Iris pigment epithelial cell (primary cell): Measurements from ENCODE around the gene TACC2.

Experiments used
- DNase-seq: peaks from one replicate; pipeline ENCODE4 v3.0.0-alpha.2; 2011; ENCODE audit warnings: low read depth

TACC2 gene

DNA sequence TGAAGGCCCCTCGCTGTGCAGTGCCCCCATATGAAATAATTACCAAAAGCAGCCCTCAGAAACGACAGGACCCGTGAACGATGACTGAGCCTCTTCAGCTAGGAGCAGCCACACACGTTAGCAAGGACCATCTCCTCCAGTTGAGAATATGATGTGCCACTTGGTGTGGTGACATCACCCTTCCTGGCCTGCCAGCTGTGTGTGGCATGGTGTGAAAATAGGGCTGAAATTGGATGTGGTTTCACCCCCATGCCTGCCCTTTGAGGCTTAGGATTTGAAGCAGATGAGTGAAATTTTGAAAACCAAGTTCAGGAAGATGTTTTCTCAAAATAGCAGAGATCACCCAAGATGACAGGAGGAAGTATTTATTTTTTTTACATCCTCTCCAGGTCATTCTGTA, 233.0 kb downstream of the TACC2 start:
- no peak for DNase-seq

DNA sequence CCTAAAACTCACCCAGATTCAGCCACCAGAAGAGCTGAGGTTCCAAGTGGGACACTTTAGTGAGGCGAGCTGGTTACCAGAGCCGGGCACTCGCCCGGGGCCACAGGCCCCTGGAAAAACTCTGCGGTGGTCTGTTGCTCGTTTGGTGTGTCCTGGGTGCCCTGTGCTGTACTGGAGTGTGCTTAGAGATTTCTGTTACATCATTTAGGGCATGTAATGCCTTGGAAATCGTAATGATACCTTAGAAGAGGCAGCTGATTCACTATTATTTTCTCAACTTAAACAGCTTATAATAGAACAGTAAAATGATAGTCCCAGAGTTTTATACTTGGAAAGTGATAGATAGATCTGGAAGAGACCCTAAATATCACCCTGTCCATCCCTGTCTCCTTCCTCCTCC, 233.7 kb downstream of the TACC2 start:
- no peak for DNase-seq

DNA sequence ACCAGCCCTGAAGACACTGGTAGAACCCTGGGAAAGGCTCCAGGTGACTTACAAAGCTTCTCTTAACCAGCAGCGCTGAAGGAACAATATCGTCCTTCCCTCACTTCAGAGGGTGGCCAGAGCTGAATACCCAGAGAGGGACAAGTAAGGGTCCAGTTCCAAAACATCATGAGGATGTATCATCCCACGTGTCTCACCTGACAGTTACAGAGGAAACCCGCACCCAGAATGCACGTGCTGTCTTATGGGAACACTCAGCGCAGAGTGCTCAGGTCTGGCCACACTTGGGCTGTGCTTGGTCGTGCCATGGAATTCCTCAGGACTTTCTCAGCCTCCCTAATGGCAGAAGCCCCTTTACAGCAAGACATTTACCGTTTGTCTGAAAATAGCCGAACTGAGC, 235.2 kb downstream of the TACC2 start:
- DNase-seq, result no peak

DNA sequence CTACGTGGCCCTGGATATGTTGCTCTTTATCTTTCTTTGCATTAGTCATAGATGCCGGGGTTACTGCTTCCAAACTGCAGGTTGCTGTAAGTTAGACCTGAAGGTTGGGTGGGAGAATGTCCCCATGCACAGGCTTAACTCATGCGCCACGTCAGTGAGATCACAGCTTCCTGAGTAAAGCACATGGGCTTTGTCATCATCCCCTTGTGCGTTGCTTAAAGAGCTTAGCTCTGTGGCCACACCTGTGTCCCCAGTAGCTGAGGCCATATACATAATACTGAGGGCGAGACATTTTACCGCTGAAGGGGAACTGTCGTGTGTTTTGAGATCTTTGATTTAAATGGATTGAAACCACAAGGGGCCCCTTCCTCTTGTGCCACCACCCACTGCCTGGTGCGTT, 236.4 kb downstream of the TACC2 start:
- DNase-seq, result no peak

DNA sequence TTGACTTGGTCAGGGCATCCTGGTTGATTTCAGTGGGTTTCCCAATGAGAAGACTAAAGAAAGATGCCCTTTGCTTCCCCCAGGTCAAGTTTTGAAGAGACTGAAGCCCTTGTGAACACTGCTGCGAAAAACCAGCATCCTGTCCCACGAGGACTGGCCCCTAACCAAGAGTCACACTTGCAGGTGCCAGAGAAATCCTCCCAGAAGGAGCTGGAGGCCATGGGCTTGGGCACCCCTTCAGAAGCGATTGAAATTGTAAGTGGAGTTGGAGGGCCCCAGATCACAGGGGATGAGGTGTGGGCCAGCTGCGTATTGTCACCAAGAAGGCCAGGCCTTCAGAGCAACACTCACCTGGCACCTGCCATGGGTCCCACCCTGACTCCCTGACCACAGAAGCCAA, 238.8 kb downstream of the TACC2 start:
- no peak for DNase-seq

DNA sequence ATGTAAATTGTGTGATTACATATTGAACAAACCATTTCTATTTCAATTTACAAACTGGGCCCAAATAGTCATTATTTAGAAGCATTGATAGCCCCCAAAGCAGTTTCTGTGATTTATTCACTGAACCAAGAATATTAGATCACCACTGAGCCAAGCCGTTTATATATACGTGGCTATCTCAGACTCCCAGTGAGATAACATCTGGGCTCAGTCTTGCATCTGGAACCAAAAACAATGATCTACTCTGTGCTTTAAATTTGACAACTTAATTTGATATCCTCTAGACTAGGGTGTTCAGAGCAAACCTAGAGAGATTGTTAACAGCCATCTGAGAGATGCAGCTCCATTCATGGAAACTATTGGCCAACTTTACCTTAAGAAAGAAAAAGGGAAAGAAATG, 240.7 kb downstream of the TACC2 start:
- DNase-seq, result no peak

DNA sequence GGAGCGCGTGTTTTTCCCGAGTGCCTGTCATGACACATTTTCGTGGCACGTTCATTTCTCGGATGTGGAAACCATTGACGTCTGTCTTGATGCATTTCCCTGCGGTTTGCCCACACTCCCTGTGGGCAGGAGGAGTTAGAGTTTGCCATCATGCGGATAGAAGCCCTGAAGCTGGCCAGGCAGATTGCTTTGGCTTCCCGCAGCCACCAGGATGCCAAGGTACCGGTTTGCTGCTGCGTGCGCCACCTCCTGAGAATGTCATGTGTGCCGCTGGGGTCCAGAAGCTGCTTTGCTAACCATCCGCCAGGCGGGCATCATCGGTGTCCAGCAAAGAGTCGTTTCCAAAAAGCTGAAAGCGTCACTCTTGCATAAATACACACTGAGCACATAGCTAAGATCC, 241.3 kb downstream of the TACC2 start:
- no peak for DNase-seq

DNA sequence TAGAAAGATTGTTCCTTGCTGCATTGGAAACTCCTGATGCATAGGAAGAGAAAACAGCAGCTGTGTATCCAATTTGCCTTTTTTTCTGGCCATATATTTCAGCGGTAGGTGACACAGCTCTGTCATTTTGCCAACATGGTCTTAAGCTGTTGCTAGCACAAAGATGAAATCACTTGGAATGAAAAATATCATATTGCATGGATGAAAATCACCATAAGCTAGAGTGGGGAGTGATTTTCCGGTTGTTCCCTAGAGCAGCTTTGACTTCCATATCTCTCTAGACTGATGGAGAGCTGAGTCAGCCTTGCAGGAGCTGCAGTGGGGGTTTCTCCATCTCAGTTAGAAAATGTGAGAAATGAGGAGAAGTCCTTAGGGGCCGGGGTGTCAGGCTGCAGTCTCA, 243.8 kb downstream of the TACC2 start:
- DNase-seq, result peak; percentile 92

DNA sequence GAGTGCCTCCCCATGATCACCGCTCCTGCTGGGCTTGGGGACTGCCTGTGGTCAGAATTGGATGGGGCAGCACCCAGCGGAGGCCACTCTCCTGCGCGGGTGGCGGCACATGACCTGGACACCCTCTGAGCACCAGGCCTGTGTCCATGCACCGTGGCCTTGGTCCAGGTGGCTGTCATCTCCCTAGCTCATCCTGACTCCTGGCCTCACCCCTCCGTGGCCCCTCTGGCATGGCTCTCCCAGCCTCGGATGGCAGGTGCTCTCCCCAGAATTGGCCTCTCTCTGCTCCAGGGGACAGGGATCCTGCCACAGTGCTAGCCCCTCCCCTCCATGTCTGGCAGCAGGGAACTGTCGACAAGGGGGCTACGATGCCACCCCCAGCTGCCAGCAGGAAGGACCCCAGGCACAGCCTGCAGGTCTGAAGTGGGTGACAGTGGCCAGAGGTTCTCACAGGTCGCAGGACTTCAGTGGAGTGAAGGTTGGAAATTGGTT, 244.9 kb downstream of the TACC2 start:
- no peak for DNase-seq

DNA sequence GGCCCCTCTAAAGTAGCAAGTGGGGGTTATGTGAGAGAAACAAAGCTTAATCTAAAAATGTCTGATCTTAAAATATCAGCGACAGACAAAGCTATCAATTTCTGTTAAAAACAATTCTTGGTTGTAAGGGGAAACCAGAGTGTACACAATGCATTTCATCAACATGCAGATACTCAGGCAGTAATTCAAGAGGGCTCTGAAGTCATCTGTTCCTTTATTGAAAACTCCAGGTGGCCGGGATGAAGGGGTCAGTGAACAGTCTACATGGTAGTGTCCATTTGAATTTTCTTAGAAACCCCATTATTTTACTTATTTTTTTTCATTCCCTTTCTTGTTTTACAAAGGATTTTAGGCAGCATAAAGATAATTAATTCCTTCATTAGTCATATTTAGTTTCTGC, 245.5 kb downstream of the TACC2 start:
- DNase-seq, result peak; percentile 41

DNA sequence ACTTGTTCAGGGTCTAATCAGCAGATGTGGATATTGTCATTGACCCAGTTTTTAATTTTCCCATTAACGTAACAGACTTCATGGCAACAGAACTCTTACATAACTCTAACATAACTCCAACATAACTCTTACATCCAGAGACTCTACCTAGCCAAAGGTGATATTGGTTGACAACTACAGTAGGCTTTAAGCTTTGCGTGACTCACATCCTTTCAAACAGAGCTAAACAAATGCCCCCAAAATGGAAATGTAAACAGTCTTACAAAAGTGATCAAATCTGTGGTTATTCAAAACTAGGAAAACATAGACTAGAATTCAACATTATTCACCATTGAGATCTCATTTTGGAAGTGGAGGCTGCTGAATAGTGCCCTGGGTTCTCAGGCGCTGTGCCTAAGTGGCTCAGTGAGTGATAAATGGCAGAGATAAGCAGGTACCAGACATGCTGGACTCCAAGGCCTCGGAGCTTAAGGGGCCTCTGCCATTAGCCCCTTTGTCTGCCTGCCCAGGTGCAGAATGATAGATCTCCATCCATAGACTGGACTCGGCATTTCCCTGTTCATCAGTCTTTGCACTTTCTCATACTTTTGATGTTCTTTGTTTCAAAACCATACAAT, 247.8 kb downstream of the TACC2 start:
- DNase-seq, result no peak

DNA sequence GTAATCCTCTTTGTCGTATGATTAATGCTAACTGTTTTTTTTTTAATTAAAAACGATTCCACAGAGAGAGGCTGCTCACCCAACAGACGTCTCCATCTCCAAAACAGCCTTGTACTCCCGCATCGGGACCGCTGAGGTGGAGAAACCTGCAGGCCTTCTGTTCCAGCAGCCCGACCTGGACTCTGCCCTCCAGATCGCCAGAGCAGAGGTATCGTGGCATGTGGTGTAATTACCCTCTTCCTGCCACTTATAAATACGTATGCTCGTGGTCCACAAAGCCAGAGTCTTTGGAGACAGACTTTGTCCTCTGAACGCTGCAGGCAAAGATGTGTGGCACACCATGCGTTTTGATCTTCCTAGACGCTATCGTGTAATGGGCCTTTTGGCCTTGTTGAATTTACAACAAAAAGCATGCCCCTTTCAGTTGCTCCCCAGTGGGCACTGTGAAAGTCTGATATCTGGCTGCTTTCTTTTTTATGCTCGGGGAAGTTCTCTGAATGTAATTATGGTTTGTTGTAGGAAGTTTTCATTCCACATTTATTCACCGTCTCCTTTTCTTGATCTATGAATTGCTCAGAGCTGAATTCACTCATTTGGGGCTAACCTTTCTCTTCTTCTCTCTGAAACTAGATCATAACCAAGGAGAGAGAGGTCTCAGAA, 248.5 kb downstream of the TACC2 start:
- no peak for DNase-seq

DNA sequence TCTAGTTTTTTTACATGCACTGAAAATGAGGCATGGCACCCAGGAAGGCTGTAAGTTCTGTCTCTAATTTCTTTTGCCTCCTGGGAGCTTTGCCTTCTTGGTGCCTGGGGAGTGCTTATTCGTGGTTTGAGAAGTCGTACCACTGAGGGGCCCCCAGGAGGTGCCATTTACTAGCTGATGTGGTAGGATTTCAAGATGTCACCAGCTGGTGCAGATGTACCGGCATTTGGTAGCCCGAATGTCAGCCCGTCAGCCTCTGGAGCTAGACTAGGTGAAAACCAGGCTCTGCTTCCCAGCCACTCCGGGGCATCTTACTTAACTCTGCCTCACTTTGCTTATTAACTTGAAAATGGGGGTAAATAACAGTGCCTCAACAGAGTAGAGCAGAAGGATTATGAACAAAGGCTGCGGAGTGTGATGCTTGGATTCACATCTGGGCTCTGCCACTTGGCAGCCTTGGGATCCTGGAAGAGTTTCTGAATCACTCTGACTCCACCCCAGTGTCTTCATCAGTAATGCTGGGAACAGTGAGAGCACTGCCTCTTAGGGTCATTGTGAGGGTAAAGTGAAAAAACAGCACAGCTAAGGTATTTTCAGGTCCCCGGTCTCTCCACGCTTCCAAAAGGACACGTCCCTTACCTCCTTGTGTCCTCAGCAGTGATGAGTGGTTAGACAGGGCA, 250.8 kb downstream of the TACC2 start:
- DNase-seq, result peak; percentile 59

DNA sequence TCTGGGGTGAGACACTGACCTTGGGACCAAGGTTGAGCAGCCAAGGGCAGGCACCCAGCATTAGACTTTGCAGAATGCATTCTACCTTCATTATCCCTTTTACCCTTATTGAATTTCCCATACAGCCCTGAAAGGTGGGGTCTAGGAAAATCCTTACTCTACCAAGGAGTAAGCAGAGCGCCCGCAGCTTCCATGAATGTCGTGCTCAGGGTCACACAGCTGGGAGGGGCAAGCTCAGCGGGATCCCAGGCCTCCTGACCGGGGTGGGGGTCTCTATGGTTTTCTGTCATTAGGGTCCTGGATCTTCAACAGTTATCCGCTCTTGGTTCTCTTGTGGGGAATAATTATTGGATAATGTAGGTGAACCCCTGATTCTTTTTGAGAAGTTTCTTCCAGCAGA, 251.4 kb downstream of the TACC2 start:
- DNase-seq, result no peak

DNA sequence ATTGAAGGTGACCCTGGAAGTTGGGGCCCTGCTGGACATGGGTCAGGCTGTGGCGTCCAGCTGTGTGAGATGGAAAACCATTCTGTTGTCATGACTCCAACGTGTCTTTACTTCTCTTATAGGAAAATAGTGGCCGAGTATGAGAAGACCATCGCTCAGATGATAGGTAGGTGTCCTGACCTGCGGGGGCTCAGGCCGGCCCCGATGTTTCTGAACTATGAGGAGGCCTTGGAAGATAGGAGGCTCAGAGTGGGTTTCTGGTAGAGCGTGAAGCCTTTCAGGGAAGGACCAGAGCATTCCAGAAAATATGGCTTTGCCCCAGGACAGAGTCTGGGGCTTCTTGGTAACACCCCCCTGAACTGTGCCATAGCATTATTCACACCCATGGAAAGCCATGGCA, 252.9 kb downstream of the TACC2 start:
- DNase-seq, result no peak

DNA sequence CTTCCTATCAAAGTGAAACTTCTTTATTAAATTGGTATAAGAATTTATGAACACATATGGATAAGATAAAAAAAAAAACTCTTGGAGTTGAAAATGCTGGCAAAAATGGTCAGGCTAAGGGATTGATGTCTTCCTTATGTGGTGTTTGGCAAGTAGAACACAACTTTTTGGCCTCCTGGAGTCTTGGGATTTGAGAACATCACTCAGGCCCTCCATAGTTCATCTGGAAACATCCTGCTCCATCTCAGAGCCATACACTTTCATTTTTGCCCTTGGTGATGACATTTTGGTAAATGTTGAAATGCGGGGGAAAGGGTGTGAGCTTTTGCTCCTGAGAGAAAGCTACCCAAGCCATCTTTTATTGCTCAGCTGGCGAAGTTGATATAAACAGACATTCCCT, 254.6 kb downstream of the TACC2 start:
- DNase-seq, result no peak

DNA sequence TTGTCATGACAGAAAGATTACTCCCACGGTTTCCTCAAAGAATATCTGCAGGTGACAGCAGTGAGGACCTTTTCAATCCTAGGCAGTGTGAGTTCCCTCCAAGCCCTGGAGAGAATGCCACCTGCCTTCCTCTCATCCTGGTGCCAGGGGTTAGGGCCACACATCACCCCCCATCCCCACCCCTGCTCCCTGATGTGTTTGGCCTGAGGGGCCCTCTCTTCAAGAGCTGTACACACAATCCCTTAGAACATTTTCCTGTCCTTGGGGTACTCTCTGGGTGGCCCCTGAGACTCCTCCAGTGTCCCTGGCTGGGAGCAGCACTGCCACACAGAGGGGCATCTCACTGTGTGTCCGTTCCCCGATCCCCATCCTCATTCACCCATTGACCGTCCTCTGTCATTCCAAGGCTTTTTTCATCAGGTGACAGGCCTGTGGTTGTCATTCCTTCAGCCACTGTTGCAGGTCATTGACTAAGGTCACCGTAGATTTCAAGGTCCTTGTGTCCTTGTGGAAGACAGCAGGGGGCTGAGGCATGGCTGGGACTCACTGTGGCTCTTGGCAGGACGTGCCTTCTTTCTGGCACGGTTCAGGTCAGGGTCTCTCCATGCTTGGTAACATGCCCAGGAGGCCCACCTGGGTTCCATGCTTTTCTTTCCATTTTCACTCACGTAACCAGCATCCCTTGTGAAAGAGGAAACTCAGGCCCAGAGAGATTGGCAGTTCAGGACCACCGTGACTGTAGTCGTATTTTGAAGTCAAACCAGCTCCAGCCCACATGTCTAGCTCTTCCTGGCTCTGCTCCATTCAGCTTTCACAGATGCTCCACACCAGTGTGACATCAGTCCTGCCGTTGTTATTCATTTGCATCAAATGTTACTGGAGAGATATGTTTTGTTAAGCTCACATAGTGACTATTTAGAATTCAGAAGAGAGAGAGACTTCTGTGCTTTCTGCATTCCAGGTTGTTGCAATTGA, 255.3 kb downstream of the TACC2 start:
- no peak for DNase-seq

DNA sequence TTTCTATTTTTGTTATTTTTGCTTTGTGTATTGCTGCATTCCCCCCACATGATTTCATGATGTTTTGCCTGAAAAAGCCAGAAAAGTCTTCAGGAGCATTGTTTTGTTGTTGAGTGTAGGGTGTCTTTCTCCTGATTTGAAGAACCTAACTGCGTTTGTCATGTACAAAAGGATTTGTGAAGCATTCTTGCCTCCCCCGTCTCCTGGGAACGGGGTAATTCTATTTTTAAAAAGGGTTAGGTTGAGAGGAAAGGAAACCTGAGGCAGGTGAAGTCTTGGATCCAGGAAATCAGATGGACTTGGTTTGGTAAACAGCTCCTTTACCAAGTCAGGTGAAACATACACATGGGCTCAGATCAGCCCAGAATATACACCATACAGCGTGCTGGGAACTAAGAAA, 256.2 kb downstream of the TACC2 start:
- DNase-seq, result no peak

DNA sequence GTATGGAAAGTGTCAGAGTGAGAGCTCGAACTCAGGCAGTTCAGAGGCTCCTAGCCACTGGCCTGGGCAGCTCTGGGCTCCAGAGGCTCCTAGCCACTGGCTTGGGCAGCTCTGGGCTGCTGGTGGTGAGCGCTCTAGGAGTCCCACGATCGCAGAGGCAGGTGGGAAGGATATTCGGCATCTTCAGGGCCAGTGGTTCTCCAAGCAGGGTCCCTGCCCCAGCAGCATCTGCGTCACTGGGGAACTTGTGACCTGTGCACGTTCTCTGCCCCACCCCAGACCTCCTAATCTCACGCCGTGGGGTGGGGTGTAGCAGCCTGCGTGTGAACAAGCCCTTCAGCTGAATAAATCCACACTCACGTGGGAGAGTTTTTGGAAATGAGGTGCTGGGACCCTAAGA, 256.9 kb downstream of the TACC2 start:
- no peak for DNase-seq

DNA sequence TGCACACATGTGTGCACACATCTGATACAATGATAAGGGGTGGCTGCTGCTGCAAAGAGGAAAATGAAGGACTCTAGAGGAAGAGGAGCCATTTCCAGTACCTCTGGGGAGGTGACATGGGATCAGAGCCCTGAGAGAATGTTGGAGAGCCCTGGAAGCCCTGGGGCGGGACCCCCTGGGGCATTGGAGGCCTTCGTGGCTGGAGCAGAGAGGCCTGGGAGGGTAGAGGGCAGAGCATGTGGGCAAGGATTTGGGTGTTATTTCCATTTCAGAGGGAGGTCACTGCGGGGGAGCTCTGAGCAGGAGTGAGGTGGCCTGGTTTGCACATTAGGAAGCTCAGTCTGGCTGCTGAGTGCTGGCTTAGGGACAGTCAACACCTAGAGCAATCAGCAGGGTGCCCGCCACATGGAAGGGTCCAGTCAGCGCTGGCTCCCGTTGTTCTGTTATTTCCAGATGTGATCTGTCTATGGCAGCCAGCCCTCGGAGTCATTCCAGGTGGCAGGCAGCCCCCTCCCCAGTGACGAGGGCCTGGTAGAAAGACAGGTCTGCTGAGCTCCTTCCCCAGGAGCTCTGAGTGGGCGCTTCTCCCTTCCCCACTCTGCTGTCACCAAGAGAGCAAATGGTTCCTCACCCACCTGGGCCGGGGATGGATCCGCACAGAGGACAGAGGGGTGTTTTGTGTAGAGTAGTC, 258.0 kb downstream of the TACC2 start:
- DNase-seq, result no peak

DNA sequence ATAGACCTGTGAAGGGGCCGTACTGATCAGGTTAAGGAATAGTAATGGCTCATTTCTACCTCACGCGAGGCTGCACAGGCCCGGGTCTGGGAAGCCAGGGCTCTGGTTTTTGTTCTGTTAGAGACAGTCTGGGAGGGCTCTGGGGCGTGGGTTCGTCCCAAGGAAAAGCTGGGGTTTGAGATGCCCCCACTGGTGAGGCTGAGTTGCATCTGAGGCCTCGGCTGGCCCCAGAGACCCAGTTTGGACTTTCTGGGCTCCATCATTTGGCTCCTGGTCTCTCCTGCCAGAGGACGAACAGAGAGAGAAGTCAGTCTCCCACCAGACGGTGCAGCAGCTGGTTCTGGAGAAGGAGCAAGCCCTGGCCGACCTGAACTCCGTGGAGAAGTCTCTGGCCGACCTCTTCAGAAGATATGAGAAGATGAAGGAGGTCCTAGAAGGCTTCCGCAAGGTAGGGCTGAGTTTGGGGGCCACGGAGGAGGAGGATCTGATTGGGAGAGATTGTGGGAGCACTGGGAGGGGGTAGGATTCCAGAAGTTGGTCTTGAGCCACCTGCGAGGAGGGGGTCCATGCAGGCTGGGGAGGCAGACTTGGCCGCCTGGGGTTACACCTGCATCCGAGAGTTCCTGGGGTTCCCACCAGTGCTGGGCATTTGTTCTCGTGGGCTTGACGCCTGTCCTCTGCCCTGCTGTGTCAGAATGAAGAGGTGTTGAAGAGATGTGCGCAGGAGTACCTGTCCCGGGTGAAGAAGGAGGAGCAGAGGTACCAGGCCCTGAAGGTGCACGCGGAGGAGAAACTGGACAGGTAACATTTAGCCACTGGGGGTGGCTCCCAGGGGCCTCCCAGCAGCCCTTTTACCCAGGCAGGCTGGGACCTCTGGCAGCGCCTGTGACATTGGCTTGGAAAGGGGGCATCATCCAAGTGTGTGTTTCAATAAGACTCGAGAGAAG, 259.7 kb downstream of the TACC2 start:
- no peak for DNase-seq
